HUES48 (cell line): ENCODE measurements around the gene LRRC55.

ENCODE experiments used
- H3K27ac ChIP-seq: one replicate; pipeline ENCODE4 v1.7.0; 2013; ENCODE audit warnings: low read depth, low read length, inconsistent platforms
- H3K27me3 ChIP-seq: 2 replicates; pipeline ENCODE4 v1.6.1; 2013; ENCODE audit warnings: mild to moderate bottlenecking, low read length; ENCODE audit not compliant: control insufficient read depth, insufficient read depth
- H3K36me3 ChIP-seq: 2 replicates; pipeline ENCODE4 v1.6.1; 2013; ENCODE audit warnings: low read length; ENCODE audit not compliant: control insufficient read depth, insufficient read depth
- H3K4me1 ChIP-seq: 2 replicates; pipeline ENCODE4 v1.6.1; 2013; ENCODE audit warnings: mild to moderate bottlenecking, low read length; ENCODE audit not compliant: control insufficient read depth, insufficient read depth
- H3K4me3 ChIP-seq: 2 replicates; pipeline ENCODE4 v1.5.1; 2013; ENCODE audit warnings: mild to moderate bottlenecking, low read depth, low read length
- H3K9ac ChIP-seq: 2 replicates; pipeline ENCODE4 v1.6.1; 2013; ENCODE audit warnings: mild to moderate bottlenecking, low read depth, low read length, moderate library complexity
- H3K9me3 ChIP-seq: 2 replicates; pipeline ENCODE4 v1.6.1; 2013; ENCODE audit warnings: low read length; ENCODE audit not compliant: control insufficient read depth, insufficient read depth

Gene LRRC55

DNA sequence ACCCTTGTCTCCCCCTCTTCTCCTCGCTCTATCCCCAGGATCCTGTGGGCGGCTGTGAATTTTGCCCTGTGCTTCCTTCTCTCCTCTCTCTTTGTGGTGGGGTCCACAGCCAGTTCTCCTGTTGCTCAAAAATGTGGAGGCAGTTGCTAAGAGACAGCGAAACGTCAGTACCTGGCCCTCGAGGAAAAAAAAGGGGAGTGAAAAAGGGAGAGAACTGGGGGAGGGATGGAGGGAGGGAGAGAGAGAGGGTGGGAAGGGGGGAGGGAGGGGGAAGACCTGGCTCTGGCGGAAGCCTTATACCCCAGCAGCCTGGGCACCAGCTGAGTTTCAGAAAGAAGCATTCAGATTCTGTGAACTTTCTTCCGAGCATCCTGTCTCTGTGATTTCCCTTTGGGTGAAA is 2.1 kb upstream of the LRRC55 start:
- Histone ChIP-seq H3K9me3 (no peaks in the 10 kb centered on the region), H3K4me3 (peak overlapping the region; percentile 64), H3K36me3 (no peaks in the 10 kb centered on the region), H3K4me1 (peaks cover 9% of the 10 kb centered on the region; the same call in 1 of the 2 replicates), H3K27me3 (peaks cover 34% of the 10 kb centered on the region), H3K27ac (no peak overlapping the region), H3K9ac (no peak overlapping the region)

DNA sequence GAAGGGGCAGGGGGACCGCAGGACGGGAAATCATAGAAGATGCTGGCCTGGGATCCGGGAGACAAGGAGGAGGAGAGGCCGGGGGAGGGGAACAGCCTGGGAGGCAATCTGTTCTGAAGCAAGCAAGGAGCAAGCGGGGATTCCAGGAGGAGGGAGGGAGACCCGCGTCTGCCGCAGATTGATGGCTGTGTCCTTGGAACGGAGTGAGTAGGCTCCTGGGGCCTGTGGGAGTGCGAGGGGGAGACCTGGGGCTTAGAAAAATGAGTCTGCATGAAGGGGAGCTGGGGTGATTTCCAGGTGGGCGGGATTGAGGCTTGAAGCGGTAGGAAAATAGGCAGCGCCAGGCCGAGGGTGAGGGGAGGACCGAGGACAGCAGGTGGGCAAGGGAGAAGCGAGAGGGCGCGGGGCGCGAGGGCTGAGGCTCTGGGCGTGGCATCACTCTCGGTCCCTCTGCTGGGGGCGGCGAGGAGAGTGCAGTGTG is 1.6 kb upstream of the LRRC55 start:
- Histone ChIP-seq H3K9ac (no peak overlapping the region), H3K4me3 (peak overlapping the region; percentile 64), H3K36me3 (no peaks in the 10 kb centered on the region), H3K4me1 (peaks cover 9% of the 10 kb centered on the region; the same call in 1 of the 2 replicates), H3K27me3 (peaks cover 34% of the 10 kb centered on the region), H3K9me3 (no peaks in the 10 kb centered on the region), H3K27ac (no peak overlapping the region)

DNA sequence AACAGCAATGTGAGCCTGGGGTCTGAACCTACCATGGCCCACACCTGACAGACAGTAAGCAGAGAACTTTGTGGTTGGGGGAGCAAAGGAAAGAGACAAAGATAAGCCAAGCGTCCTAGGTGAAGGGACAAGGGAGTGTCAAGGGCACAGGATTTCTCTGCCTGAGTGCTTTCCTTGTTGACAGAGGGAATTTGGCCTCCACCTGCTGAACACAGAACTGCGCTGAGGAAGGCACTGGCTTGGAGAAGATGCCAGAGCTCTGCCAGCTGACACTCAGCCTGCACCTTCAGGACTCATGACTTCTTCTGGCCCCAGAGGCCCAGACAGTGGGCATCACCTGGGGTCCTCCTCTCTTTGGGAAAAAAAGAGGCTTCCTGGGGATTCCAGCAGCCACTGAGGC is 789 bp upstream of the LRRC55 start:
- Histone ChIP-seq H3K4me3 (peak overlapping the region; percentile 64), H3K27ac (no peak overlapping the region), H3K27me3 (peaks cover 34% of the 10 kb centered on the region), H3K36me3 (no peaks in the 10 kb centered on the region), H3K9ac (no peak overlapping the region), H3K4me1 (peaks cover 9% of the 10 kb centered on the region; the same call in 1 of the 2 replicates), H3K9me3 (no peaks in the 10 kb centered on the region)

DNA sequence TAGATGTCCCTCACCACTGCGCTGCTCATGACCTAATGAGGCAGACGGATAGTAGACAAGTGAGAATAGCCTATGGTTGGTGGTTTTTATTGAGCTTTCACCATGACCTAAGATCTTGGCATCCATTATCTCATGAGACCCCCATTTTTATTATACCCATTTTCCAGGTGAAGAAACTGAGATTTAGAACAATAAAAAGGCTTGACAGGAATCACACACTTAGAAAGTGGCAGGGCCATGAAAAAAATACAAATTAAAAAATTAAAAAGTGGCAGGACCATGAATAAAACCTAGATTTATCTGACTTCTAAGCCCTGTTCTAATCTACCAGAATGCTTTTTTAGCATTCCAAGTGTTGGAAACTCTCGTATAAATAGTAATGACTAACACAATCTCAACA is 1.1 kb downstream of the LRRC55 start:
- Histone ChIP-seq H3K27ac (no peak overlapping the region), H3K9ac (no peak overlapping the region), H3K9me3 (no peaks in the 10 kb centered on the region), H3K4me3 (no peak overlapping the region), H3K36me3 (no peaks in the 10 kb centered on the region), H3K27me3 (peaks cover 34% of the 10 kb centered on the region), H3K4me1 (peaks cover 9% of the 10 kb centered on the region; the same call in 1 of the 2 replicates)

DNA sequence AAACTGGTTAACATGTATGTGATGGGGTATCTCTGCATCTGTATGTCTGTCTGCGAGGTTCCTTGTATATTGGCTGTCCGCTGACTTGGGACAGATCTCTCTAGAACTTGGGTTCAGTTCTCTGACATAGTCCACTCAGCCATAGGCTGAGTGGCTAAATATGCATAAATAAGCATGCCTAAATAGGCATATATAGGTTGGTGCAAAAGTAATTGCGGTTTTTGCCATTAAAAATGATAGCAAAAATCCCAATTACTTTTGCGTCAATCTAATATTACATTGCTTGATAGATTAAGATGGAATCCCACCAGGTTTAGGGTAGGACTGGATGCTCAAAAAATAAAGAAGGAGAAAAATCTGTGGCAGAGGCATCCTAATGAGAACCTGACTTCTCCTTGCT is 8.8 kb downstream of the LRRC55 start:
- H3K27me3 ChIP-seq, result no peaks in the 10 kb centered on the region
- no peaks in the 10 kb centered on the region for H3K9me3 ChIP-seq
- no peak overlapping the region for H3K27ac ChIP-seq
- no peak overlapping the region for H3K9ac ChIP-seq
- 0 out of 2 replicates have a peak, but pooled peaks cover 4% of the 10 kb centered on the region for H3K4me1 ChIP-seq
- H3K4me3 ChIP-seq, result no peak overlapping the region
- no peaks in the 10 kb centered on the region for H3K36me3 ChIP-seq

DNA sequence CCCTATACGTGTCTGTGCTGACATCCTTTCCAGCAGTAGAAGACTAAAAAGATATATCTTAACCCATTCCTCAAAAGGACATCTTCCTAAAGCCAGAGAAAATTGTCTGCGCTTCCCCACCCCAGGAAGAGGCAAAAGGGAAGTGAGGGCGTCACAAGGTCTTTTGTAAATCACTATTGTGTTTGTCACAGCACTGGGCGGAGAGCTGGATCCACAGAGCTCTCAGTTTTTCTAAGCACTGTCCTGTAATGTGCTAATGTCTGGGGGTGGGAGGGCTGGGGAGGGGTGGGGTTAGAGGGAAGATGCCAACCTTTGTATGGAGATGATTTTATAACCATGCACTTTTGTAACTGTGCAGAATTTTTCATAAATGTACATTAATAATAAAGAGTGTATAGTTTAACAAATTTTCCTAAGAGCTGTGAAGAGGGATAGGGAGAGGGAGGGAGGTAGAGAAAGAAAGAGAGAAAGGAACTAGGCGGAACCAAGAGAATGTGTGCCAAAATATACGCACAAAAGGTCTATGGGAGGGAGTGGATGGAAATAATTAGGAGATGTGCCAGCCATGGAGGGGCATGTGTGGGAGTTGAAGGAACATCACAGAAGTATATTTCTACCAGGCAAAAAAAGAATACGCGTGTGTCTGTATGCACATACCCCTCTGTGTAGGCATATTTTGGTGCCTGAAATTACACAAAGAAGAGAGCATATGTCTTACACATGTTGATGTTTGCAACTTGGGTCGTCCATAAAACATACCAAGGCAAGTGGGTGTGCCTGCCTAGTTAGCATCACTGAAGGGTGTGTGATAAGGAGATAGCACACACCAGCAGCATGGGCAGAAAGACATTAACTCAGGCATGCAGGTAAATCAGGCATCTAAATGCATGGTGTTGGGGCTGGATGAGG is 9.8 kb downstream of the LRRC55 start:
- H3K27ac ChIP-seq, result no peak overlapping the region
- no peaks in the 10 kb centered on the region for H3K36me3 ChIP-seq
- H3K4me3 ChIP-seq, result no peak overlapping the region
- H3K9me3 ChIP-seq, result no peaks in the 10 kb centered on the region
- no peaks in the 10 kb centered on the region for H3K27me3 ChIP-seq
- H3K4me1 ChIP-seq, result 0 out of 2 replicates have a peak, but pooled peaks cover 4% of the 10 kb centered on the region
- H3K9ac ChIP-seq, result no peak overlapping the region

DNA sequence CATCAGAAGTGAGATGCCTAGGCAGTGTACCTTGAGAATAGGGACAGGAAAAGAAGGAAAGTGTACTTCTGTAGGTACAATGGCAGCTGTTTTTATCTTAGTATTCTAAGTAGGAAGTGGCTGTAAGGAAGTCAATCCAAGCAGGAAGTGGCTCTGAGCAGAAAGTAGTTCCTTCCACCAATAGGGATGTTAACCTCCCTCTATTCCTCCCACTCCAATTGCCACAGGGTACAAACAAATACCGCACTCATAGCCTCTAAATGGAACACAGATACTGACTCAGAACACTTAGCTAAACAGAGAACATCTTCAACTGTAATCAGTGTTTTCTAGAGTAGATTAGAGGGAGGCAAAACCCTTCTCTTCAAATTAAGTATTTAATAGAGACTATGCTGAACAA is 10.6 kb downstream of the LRRC55 start:
- Histone ChIP-seq H3K36me3 (no peaks in the 10 kb centered on the region), H3K4me3 (no peak overlapping the region), H3K9ac (no peak overlapping the region), H3K9me3 (no peaks in the 10 kb centered on the region), H3K27me3 (no peaks in the 10 kb centered on the region), H3K4me1 (0 out of 2 replicates have a peak, but pooled peaks cover 4% of the 10 kb centered on the region), H3K27ac (no peak overlapping the region)

DNA sequence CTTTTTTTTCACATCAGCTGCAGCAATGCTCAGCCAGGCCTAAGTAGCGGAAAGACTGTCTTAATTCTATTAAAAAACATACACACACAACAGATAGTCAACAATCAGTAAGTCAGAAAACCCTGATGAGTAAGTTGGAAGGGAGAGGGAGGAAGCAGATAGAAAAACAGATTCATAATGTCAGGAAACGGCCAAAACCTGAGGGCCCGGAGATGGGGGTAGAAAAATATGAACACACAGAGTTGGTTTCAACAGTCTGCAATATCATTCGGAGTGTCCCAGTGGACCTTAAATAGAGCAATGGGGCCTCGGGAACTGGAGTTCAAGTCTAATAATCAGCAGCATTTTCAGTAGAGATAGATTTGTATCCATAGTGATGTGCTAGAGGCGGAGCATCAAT is 14.8 kb downstream of the LRRC55 start:
- no peak overlapping the region for H3K4me3 ChIP-seq
- H3K9ac ChIP-seq, result no peak overlapping the region
- H3K9me3 ChIP-seq, result no peaks in the 10 kb centered on the region
- H3K27ac ChIP-seq, result no peak overlapping the region
- H3K27me3 ChIP-seq, result no peaks in the 10 kb centered on the region
- H3K36me3 ChIP-seq, result no peaks in the 10 kb centered on the region
- 0 out of 2 replicates have a peak, but pooled peaks cover 4% of the 10 kb centered on the region for H3K4me1 ChIP-seq

DNA sequence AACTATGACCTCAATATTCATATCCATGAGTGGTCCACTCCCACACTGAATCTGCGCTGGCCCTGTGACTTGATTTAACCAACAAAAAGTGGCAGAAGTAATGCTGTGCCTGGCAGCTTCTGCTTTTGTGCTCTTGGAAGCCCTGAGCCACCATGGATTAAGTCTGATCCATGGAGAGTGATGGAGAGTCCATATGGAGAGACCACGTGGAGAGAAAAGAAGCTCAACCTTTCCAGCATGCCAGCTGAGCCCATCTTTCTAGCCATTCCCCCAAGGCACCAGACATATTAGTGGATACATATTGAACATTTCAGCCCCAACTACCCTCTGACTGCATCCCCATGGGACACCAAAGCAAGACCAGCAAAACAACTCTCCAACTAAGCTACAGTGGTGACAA is 16.0 kb downstream of the LRRC55 start:
- H3K9me3 ChIP-seq, result no peaks in the 10 kb centered on the region
- H3K27ac ChIP-seq, result no peak overlapping the region
- H3K27me3 ChIP-seq, result no peaks in the 10 kb centered on the region
- no peak overlapping the region for H3K9ac ChIP-seq
- no peaks in the 10 kb centered on the region for H3K4me1 ChIP-seq
- no peaks in the 10 kb centered on the region for H3K36me3 ChIP-seq
- no peak overlapping the region for H3K4me3 ChIP-seq

DNA sequence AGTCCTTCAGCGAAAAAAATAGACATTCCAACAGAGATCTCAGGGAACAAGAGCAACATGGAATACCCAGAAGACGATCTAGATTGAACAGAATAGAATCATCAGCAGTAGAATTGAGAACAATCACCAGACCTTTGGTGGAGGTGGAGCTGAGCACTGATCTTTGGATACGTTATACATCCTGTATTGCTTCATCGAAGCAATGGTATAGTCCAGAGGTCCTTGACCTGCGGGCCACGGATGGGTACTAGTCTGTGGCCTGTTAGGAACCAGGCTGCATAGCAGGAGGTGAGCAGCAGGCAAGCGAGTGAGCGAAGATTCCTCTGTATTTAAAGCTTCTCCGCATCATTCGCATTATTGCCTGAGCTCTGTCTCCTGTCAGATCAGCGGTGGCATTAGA is 17.6 kb downstream of the LRRC55 start:
- Histone ChIP-seq H3K4me3 (no peak overlapping the region), H3K9me3 (no peaks in the 10 kb centered on the region), H3K27me3 (no peaks in the 10 kb centered on the region), H3K4me1 (no peaks in the 10 kb centered on the region), H3K9ac (no peak overlapping the region), H3K36me3 (no peaks in the 10 kb centered on the region), H3K27ac (no peak overlapping the region)

DNA sequence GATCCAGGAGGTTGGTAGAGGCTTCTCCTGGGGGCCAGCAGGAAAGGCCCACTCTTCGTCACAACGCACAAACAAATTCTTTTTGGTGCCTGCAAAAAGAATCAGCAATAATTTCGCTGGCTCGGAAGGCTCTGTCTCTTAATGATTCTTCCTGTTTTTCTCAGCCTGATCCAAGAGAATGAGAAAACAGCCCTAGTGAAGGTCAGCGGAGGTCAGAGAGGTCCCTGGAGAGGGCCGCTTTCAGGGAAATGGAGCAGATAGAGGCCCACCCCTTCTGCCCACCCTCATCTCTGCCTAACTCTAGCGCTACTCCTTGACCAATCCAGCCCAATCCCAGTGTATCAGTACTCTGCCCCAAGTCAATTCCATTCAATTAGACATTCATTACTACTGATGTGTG is 19.2 kb downstream of the LRRC55 start:
- Histone ChIP-seq H3K9ac (no peak overlapping the region), H3K27me3 (no peaks in the 10 kb centered on the region), H3K4me3 (no peak overlapping the region), H3K9me3 (no peaks in the 10 kb centered on the region), H3K36me3 (no peaks in the 10 kb centered on the region), H3K4me1 (peaks cover 15% of the 10 kb centered on the region), H3K27ac (no peak overlapping the region)
